HEK293T (cell line): ENCODE data around the gene ARF1.

Source experiments
- CTCF ChIA-PET: fragments of 350-600 bp; formaldehyde crosslinking; extraction: SDS; loops from one replicate; lab custom pipeline; 2021; ENCODE audit warnings: antibody characterized with exemption, inconsistent platforms; lab: Yijun Ruan, JAX
- POLR2A ChIA-PET: fragments of 350-600 bp; formaldehyde crosslinking; extraction: SDS; loops from one replicate; lab custom pipeline; 2020; ENCODE audit warnings: antibody characterized with exemption, inconsistent platforms; lab: Yijun Ruan, JAX
- DNase-seq: peaks from one replicate; pipeline ENCODE4 v3.0.0; 2012; ENCODE audit warnings: mixed read lengths; ENCODE audit errors: extremely low spot score
- ARNT ChIP-seq: fragments of 450-650 bp; IDR thresholded peaks from 2 replicates; pipeline ENCODE4 v1.6.1; 2017; ENCODE audit warnings: mild to moderate bottlenecking
- BHLHE40 ChIP-seq: fragments of 450-650 bp; IDR thresholded peaks from 2 replicates; pipeline ENCODE4 v1.6.1; 2016; ENCODE audit warnings: mild to moderate bottlenecking, moderate library complexity, borderline replicate concordance
- CTBP1 ChIP-seq: fragments of 450-650 bp; IDR thresholded peaks from 2 replicates; pipeline ENCODE4 v1.6.1; 2016; ENCODE audit warnings: borderline replicate concordance
- ELF4 ChIP-seq: fragments of 450-650 bp; IDR thresholded peaks from 2 replicates; pipeline ENCODE4 v1.6.1; 2017; ENCODE audit warnings: antibody characterized with exemption
- FOXA1 ChIP-seq: fragments of 450-650 bp; IDR thresholded peaks from 2 replicates; pipeline ENCODE4 v1.6.1; 2016; ENCODE audit warnings: mild to moderate bottlenecking
- FOXK2 ChIP-seq: fragments of 450-650 bp; IDR thresholded peaks from 2 replicates; pipeline ENCODE4 v1.6.1; 2016; ENCODE audit warnings: mild to moderate bottlenecking
- FOXM1 ChIP-seq: fragments of 450-650 bp; IDR thresholded peaks from 2 replicates; pipeline ENCODE4 v1.6.1; 2017; ENCODE audit warnings: mild to moderate bottlenecking, borderline replicate concordance
- HDGF ChIP-seq: fragments of 450-650 bp; IDR thresholded peaks from 2 replicates; pipeline ENCODE4 v1.6.1; 2017; ENCODE audit warnings: antibody characterized with exemption, borderline replicate concordance
- L3MBTL2 ChIP-seq: fragments of 450-650 bp; conservative IDR thresholded peaks from 2 replicates; pipeline ENCODE4 v1.6.1; 2016; ENCODE audit warnings: mild to moderate bottlenecking
- LEF1 ChIP-seq: fragments of 450-650 bp; IDR thresholded peaks from 2 replicates; pipeline ENCODE4 v1.6.1; 2017; ENCODE audit warnings: mild to moderate bottlenecking, borderline replicate concordance
- NFRKB ChIP-seq: fragments of 450-650 bp; IDR thresholded peaks from 2 replicates; pipeline ENCODE4 v1.6.1; 2016; ENCODE audit warnings: mild to moderate bottlenecking, moderate library complexity
- PKNOX1 ChIP-seq: fragments of 450-650 bp; IDR thresholded peaks from 2 replicates; pipeline ENCODE4 v1.6.1; 2016
- SP1 ChIP-seq: fragments of 450-650 bp; IDR thresholded peaks from 2 replicates; pipeline ENCODE4 v1.6.1; 2017
- SUZ12 ChIP-seq: fragments of 450-650 bp; IDR thresholded peaks from 2 replicates; pipeline ENCODE4 v1.6.1; 2016; ENCODE audit warnings: mild to moderate bottlenecking
- TARDBP ChIP-seq: fragments of 450-650 bp; IDR thresholded peaks from 2 replicates; pipeline ENCODE4 v1.6.1; 2016
- ZNF384 ChIP-seq: fragments of 450-650 bp; IDR thresholded peaks from 2 replicates; pipeline ENCODE4 v1.6.1; 2016

The ARF1 gene

GRCh38 chr1:228079013-228079412 lies 3.5 kb upstream of the ARF1 start:
- DNase-seq, result no peak
- ChIA-PET CTCF (no interaction called here), POLR2A (no interaction called here)
- no peak for TF ChIP-seq L3MBTL2
- TF ChIP-seq NFRKB, result no peak
- no peak for TF ChIP-seq ARNT
- no peak for TF ChIP-seq FOXM1

GRCh38 chr1:228079601-228080263 lies 2.8 kb upstream of the ARF1 start:
- POLR2A ChIA-PET, result no interaction called here
- no peak for DNase-seq
- TF ChIP-seq BHLHE40 (no peak), CTBP1 (no peak), FOXK2 (no peak), SP1 (no peak), LEF1 (no peak), ZNF384 (no peak), L3MBTL2 (no peak), SUZ12 (no peak), HDGF (no peak), TARDBP (no peak)
- CTCF ChIA-PET, result no interaction called here

GRCh38 chr1:228081144-228081543 lies 1.4 kb upstream of the ARF1 start:
- CTCF ChIA-PET, result no interaction called here
- POLR2A ChIA-PET, result interaction anchor here (1.6 to 2.9 kb wide), 5 partner anchors 15 to 82 kb away, joined by 4 to 23 read pairs (median 8); no protein-coding TSS in a partner anchor
- no peak for DNase-seq
- TF ChIP-seq TARDBP, result no peak
- TF ChIP-seq HDGF, result no peak
- TF ChIP-seq BHLHE40, result no peak
- no peak for TF ChIP-seq ELF4
- TF ChIP-seq FOXA1, result no peak
- no peak for TF ChIP-seq SP1
- no peak for TF ChIP-seq NFRKB
- no peak for TF ChIP-seq L3MBTL2
- TF ChIP-seq LEF1, result no peak
- no peak for TF ChIP-seq PKNOX1
- no peak for TF ChIP-seq ARNT

- POLR2A ChIA-PET, result interaction anchor here (0.5 to 2.9 kb wide), 18 partner anchors 8 to 324 kb away, joined by 3 to 23 read pairs (median 4); no protein-coding TSS in a partner anchor
- TF ChIP-seq HDGF, result 0 out of 2 replicates have a peak, but pooled peaks have one; percentile 17
- TF ChIP-seq L3MBTL2, result no peak
- DNase-seq, result peak; percentile 41
- CTCF ChIA-PET, result no interaction called here
These were observed 812 bp upstream of the ARF1 start for GRCh38 chr1:228081578-228082213.

- ChIA-PET POLR2A (interaction anchor here (1.0 to 2.9 kb wide), 15 partner anchors 8 to 404 kb away, joined by 3 to 23 read pairs (median 5); partner anchors contain the start of gene RNF187), CTCF (interaction anchor here (0.7 kb wide), 1 partner anchor 81 kb away, joined by 4 read pairs; no protein-coding TSS in a partner anchor)
- peak; percentile 33 for DNase-seq
- no peak for TF ChIP-seq TARDBP
- TF ChIP-seq ELF4, result no peak
These were observed 686 bp downstream of the ARF1 start for GRCh38 chr1:228082918-228083870.

- DNase-seq, result no peak
- TF ChIP-seq L3MBTL2 (peak; percentile 61), FOXA1 (no peak), SUZ12 (no peak)
- POLR2A ChIA-PET, result interaction anchor here (1.3 to 1.4 kb wide), 2 partner anchors 8 to 20 kb away, joined by 4 to 5 read pairs; no protein-coding TSS in a partner anchor
- CTCF ChIA-PET, result interaction anchor here (0.7 kb wide), 1 partner anchor 81 kb away, joined by 4 read pairs; no protein-coding TSS in a partner anchor
These were observed 1.4 kb downstream of the ARF1 start for GRCh38 chr1:228083871-228084278.

GRCh38 chr1:228084325-228084724 lies 1.8 kb downstream of the ARF1 start:
- DNase-seq, result no peak
- TF ChIP-seq L3MBTL2, result no peak; the same call in 1 of the 2 replicates
- TF ChIP-seq ARNT, result no peak
- TF ChIP-seq FOXK2, result no peak
- no peak for TF ChIP-seq HDGF
- POLR2A ChIA-PET, result interaction anchor here (1.3 to 1.4 kb wide), 2 partner anchors 8 to 20 kb away, joined by 4 to 5 read pairs; no protein-coding TSS in a partner anchor
- CTCF ChIA-PET, result interaction anchor here (1.2 kb wide), 1 partner anchor 15 kb away, joined by 3 read pairs; no protein-coding TSS in a partner anchor
